ENCODE results near the gene ANTXR1.

DNA sequence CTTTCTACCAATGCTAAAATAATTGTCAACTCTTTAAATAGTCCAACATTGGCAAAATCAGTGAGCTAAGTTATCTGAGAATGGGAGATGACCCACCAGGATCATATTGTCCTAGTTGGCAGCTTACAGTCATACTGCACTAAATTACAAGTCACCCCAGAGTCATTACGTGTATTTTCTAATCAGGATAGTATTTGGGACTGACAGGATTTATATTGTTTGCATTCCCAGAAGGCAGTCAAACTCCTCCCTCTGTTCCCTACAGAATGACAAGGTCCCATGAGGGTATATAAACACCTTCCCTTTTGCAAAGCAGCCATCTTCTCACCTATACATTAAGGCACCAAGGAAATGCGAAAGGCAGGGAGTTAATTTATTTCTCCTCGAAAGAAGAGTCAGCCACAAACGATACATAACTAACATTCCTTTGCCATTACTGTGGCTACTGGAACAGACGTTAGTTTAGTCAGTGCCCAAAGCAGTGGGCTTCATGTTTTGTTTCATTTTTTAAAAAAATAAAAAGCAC is 125.3 kb downstream of the ANTXR1 start:
- TF ChIP-seq, protein P1, sequence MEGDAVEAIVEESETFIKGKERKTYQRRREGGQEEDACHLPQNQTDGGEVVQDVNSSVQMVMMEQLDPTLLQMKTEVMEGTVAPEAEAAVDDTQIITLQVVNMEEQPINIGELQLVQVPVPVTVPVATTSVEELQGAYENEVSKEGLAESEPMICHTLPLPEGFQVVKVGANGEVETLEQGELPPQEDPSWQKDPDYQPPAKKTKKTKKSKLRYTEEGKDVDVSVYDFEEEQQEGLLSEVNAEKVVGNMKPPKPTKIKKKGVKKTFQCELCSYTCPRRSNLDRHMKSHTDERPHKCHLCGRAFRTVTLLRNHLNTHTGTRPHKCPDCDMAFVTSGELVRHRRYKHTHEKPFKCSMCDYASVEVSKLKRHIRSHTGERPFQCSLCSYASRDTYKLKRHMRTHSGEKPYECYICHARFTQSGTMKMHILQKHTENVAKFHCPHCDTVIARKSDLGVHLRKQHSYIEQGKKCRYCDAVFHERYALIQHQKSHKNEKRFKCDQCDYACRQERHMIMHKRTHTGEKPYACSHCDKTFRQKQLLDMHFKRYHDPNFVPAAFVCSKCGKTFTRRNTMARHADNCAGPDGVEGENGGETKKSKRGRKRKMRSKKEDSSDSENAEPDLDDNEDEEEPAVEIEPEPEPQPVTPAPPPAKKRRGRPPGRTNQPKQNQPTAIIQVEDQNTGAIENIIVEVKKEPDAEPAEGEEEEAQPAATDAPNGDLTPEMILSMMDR (IDR thresholded peaks at IDR 0.05; ENCODE audit: extremely low read depth in 1 of 2, insufficient read depth in 1 of 2, low read depth in 1 of 2, low read length in 2 of 2): no peak
- no peak for TF ChIP-seq JUN (IDR thresholded peaks at IDR 0.05; ENCODE audit: borderline replicate concordance, insufficient read depth, insufficient read length, low read depth)
- no peak for TF ChIP-seq EZH2 (IDR thresholded peaks at IDR 0.05; ENCODE audit: borderline replicate concordance, low read depth, low read length, severe bottlenecking)
- TF ChIP-seq, protein P2, sequence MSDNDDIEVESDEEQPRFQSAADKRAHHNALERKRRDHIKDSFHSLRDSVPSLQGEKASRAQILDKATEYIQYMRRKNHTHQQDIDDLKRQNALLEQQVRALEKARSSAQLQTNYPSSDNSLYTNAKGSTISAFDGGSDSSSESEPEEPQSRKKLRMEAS (IDR thresholded peaks at IDR 0.05; ENCODE audit: insufficient read depth, insufficient read length): no peak
- no peak for TF ChIP-seq MYC (IDR thresholded peaks at IDR 0.05; ENCODE audit: low read depth, low read length)
- TF ChIP-seq POLR2AphosphoS5 (IDR thresholded peaks at IDR 0.05; ENCODE audit: insufficient read depth, low read depth, low read length): peak; percentile 8
- TF ChIP-seq FOS (IDR thresholded peaks at IDR 0.05; ENCODE audit: borderline replicate concordance, insufficient read depth, low read length): peak; percentile 18
- TF ChIP-seq POLR2A (IDR thresholded peaks at IDR 0.05; ENCODE audit: low read depth, low read length): no peak
